Activated CD8-positive, alpha-beta memory T cell treated with anti-CD3 and anti-CD28 coated beads, Interleukin-2, amount 50 U/mL, for 4 hours (primary cell): ENCODE measurements around the gene MED26.

Experiments
- DNase-seq: peaks from one replicate; pipeline ENCODE4 v3.0.0-alpha.2; 2020

The MED26 gene

GRCh38 chr19:16587833-16588823, 39.9 kb downstream of the MED26 start:
- DNase-seq, result peak; percentile 54

GRCh38 chr19:16586991-16587832, 40.8 kb downstream of the MED26 start:
- DNase-seq, result peak; percentile 77

GRCh38 chr19:16586477-16586871, 41.5 kb downstream of the MED26 start:
- no peak for DNase-seq

GRCh38 chr19:16585808-16586476, 42.1 kb downstream of the MED26 start:
- no peak for DNase-seq

GRCh38 chr19:16585094-16585801, 42.8 kb downstream of the MED26 start:
- DNase-seq, result no peak

- DNase-seq, result peak; percentile 85
Observed at GRCh38 chr19:16584248-16585093, 43.5 kb downstream of the MED26 start.

- no peak for DNase-seq
Observed at GRCh38 chr19:16582486-16583261, 45.3 kb downstream of the MED26 start.

- DNase-seq, result no peak
Observed at GRCh38 chr19:16581971-16582343, 46.0 kb downstream of the MED26 start.

GRCh38 chr19:16581145-16581970, 46.6 kb downstream of the MED26 start:
- DNase-seq, result no peak

GRCh38 chr19:16579381-16579780, 48.6 kb downstream of the MED26 start:
- no peak for DNase-seq

- no peak for DNase-seq
Observed at GRCh38 chr19:16577531-16577985, 50.4 kb downstream of the MED26 start.

- no peak for DNase-seq
Observed at GRCh38 chr19:16576690-16577530, 51.1 kb downstream of the MED26 start.

- no peak for DNase-seq
Observed at GRCh38 chr19:16575861-16576689, 51.9 kb downstream of the MED26 start.

- DNase-seq, result no peak
Observed at GRCh38 chr19:16575282-16575681, 52.7 kb downstream of the MED26 start.

- no peak for DNase-seq
Observed at GRCh38 chr19:16573925-16574324, 54.1 kb downstream of the MED26 start.

GRCh38 chr19:16573296-16573695, 54.7 kb downstream of the MED26 start:
- DNase-seq, result no peak

- DNase-seq, result peak; percentile 92
Observed at GRCh38 chr19:16572332-16573211, 55.4 kb downstream of the MED26 start, which contains the start of gene SLC35E1. TSS of gene SLC35E1 (minus strand) at chr19:16572415. CDS start at chr19:16572364, 51 bp downstream.
